ENCODE data around the gene PRKN.

DNA sequence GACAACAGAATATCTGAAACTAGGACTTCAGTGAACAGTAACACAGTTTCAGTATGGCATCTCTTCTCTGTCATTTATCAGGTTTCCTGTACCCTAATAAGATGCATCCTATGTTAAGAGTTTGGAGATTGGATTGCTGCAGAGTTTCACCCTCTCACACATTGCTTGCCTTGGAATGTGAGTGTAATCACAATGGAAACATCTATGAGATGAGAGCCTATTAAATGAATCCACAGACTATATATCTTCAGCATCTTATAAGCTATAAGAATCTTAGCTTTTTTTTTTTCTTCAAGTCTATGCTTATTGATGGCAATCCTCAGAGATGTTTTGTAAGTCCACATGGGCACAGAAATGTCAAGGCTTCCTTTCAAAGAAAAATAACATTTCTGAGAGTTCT lies 292.5 kb downstream of the PRKN start:
- TF ChIP-seq CTCF (IDR thresholded peaks at IDR 0.05): no peak
- TF ChIP-seq EZH2 (IDR thresholded peaks at IDR 0.05): no peak
- TF ChIP-seq EZH2phosphoT487 (IDR thresholded peaks at IDR 0.05): no peak

Measured in neural progenitor cell (in vitro differentiated cells).